Left lung (tissue), 10 donors: ENCODE data around the gene ARFGAP1. TPM values are rescaled to one million over a fixed set of nuclear protein-coding genes. Genes with fewer than 3 reads are reported as not detected.

ENCODE experiments used
- ATAC-seq: fragments of 200-7000 bp; cut with Tn5 transposase; one replicate; pipeline ENCODE4 v1.9.1; 2020; ENCODE audit warnings: moderate library complexity
- DNase-seq, 4 donors: peaks; one replicate each; pipeline ENCODE4 v3.0.0-alpha.2; 2013 to 2020
- H3K27ac ChIP-seq, 2 donors: fragments of 200-600 bp; sonication (generic) in 1 of 2; one replicate each; pipeline versions ENCODE4 v1.5.0 to v1.8.0; 2020 to 2021
- H3K27me3 ChIP-seq, 2 donors: fragments of 200-600 bp; sonication (generic) in 1 of 2; one replicate each; pipeline versions ENCODE4 v1.5.0 to v1.8.0; 2020 to 2021
- H3K36me3 ChIP-seq, 2 donors: fragments of 200-600 bp; sonication (generic) in 1 of 2; one replicate each; pipeline versions ENCODE4 v1.5.0 to v1.8.0; 2020 to 2021
- H3K4me1 ChIP-seq, 2 donors: fragments of 200-600 bp; one replicate each; pipeline ENCODE4 v1.8.0; 2021
- H3K4me3 ChIP-seq, 2 donors: fragments of 200-600 bp; sonication (generic) in 1 of 2; one replicate each; pipeline versions ENCODE4 v1.5.0 to v1.8.0; 2020 to 2021; ENCODE audit warnings: mild to moderate bottlenecking in 1 of 2
- H3K9me3 ChIP-seq, 2 donors: fragments of 200-600 bp; sonication (generic) in 1 of 2; one replicate each; pipeline versions ENCODE4 v1.5.0 to v1.8.0; 2020 to 2021
- intact Hi-C, 2 donors: fragments of 100-400 bp; cut with DNase I; formaldehyde crosslinking; loops; one replicate each; pipeline versions ENCODE4 v1.11.2 to v1.14.2; 2022
- polyA plus RNA-seq, 6 donors: library from polyadenylated mRNA; unstranded; fragments of 120-200 nt; gene quantifications; one replicate each; pipeline ENCODE4 v1.2.1, GENCODE V29; 2013; ENCODE audit not compliant: insufficient read length in 6 of 6
- total RNA-seq, 2 donors: library from RNA; stranded (reverse); fragmentation: NEBNext Ultra II Directional; extraction: Animal tissue kit (Norgen Biotek cat#: 25700); gene quantifications; one replicate each; pipeline ENCODE4 v1.2.1, GENCODE V29; 2021
- TF ChIP-seq, protein P1 (sequence below), 2 donors: fragments of 200-600 bp; sonication (generic) in 1 of 2; IDR thresholded peaks; one replicate each; pipeline versions ENCODE4 v1.5.0 to v1.8.0; 2021; ENCODE audit warnings: antibody characterized with exemption in 2 of 2
- donor health status: DM: no; HTN: yes; CAD: no.
- donor health status: DM: no; HTN: no; CAD: no.

The ARFGAP1 gene
- total and polyA plus RNA-seq, 8 donors, result 53.1 to 87.5 (median 70.2) TPM

DNA sequence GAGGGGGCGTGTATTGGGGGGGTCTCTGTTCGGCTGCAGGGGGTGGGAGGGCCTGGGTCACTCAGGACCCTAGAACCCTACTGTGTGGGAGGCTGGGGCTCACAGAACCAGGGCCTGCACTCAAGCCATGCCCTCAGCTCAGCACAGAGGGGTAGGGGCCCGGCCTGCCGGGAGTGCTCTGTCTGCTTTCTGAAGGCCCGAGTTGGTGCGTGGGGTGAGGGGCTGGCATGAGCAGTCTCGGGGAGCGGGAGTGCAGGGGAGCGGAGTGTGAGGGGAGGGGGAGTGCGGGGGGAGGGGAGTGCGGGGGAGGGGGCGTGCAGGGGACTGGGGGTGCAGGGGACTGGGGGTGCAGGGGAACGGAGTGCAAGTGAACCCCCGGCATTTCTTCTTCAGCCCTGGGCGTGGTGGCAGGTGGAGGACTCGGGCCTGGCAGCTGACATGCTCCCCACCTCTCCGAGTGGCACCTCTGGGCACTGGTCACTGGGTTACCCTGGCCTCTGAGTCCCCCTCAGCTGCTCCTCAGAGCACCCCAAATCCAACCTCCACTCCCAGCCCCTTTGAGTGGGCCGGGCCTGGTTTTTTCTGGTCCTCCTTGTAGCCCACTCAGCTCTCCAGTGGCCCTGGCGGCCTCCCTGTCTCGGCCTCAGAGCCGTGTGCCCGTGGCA, 21.4 kb downstream of the ARFGAP1 start:
- no peak overlapping the region for H3K4me3 ChIP-seq
- intact Hi-C loops, result no loop called here
- DNase-seq (peak in 1 of 4 donors; percentile 55), ATAC-seq (no peak)
- H3K27me3 ChIP-seq, result peaks cover 16 to 72% of the 10 kb centered on the region in 2 donors
- H3K4me1 ChIP-seq, result no peaks in the 10 kb centered on the region
- H3K9me3 ChIP-seq, result no peaks in the 10 kb centered on the region
- TF ChIP-seq, protein P1, sequence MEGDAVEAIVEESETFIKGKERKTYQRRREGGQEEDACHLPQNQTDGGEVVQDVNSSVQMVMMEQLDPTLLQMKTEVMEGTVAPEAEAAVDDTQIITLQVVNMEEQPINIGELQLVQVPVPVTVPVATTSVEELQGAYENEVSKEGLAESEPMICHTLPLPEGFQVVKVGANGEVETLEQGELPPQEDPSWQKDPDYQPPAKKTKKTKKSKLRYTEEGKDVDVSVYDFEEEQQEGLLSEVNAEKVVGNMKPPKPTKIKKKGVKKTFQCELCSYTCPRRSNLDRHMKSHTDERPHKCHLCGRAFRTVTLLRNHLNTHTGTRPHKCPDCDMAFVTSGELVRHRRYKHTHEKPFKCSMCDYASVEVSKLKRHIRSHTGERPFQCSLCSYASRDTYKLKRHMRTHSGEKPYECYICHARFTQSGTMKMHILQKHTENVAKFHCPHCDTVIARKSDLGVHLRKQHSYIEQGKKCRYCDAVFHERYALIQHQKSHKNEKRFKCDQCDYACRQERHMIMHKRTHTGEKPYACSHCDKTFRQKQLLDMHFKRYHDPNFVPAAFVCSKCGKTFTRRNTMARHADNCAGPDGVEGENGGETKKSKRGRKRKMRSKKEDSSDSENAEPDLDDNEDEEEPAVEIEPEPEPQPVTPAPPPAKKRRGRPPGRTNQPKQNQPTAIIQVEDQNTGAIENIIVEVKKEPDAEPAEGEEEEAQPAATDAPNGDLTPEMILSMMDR (IDR thresholded peaks at IDR 0.05), result no peak
- H3K36me3 ChIP-seq, result peaks cover 0 to 10% of the 10 kb centered on the region in 2 donors
- no peak overlapping the region for H3K27ac ChIP-seq

DNA sequence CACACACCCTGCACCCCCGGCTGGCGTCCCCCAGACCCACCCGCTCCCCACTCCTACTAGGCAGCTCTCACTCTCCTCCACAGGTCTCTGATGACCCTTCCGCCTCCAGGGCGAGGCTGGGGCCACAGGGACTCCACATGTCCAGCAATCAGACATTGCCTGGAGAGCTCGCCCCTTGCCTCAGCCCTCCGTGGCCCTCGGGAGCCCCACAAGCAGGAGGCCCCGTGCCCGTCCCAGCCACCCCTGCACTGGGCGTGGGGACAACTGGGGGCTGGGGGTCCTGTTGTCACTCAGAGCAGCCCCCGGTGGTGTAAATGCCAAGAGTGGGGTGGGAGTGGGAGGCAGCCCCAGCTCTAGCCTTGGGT, 21.9 kb downstream of the ARFGAP1 start:
- TF ChIP-seq, protein P1 (IDR thresholded peaks at IDR 0.05), result no peak
- Histone ChIP-seq H3K36me3 (peaks cover 0 to 5% of the 10 kb centered on the region in 2 donors), H3K27ac (no peak overlapping the region), H3K4me3 (no peak overlapping the region), H3K9me3 (no peaks in the 10 kb centered on the region), H3K27me3 (peaks cover 16 to 77% of the 10 kb centered on the region in 2 donors), H3K4me1 (no peaks in the 10 kb centered on the region)
- no peak for ATAC-seq
- intact Hi-C loops, result no loop called here
- DNase-seq, result peak in 1 of 4 donors; percentile 70

DNA sequence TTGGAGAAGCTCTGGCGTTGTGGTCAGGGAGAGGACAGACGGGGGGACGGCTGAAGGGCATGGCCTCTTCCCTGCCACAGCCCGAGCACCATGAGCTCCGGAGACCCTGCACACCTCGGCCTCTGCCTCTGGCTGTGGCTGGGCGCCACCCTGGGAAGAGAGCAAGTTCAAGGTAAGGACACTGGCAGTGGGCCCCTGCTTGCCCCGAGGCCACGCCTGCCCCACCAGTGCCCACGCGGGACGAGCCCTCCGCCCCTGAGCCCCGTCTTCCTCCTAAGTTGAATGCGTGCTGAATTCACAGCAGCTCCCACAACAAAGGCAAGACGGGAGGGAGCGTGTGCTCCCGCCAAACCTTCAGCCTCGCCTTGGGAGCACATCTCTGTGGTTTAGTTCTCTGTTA, 22.4 kb downstream of the ARFGAP1 start:
- intact Hi-C loops, result no loop called here
- ATAC-seq, result no peak
- Histone ChIP-seq H3K27ac (no peak overlapping the region), H3K4me3 (no peak overlapping the region), H3K27me3 (peaks cover 16 to 82% of the 10 kb centered on the region in 2 donors), H3K36me3 (peaks cover 0 to under 1% of the 10 kb centered on the region in 2 donors), H3K4me1 (no peaks in the 10 kb centered on the region), H3K9me3 (no peaks in the 10 kb centered on the region)
- TF ChIP-seq, protein P1 (IDR thresholded peaks at IDR 0.05), result no peak
- DNase-seq, result peak in 1 of 4 donors; percentile 58

DNA sequence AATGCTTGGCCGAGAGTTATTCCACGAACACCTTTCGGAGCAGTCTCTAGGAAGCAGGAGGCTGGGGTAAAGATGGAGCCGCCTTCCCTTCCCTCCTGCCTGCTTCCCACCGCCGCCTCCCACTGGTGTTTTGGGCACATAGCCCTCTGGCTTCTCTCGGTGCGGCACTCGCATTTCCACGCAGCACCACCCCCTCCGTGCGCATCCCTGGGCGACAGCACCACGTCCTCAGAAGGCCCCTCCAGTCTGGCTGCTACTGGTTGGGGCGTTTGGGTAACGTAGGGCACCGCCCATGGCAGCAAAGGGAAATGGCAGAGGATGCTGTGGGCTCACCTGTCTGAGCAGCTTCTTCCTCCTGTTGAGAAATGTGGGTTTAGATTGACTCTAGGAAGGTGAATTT, 22.8 kb downstream of the ARFGAP1 start:
- ATAC-seq (no peak), DNase-seq (peak in 1 of 4 donors; percentile 65)
- no peaks in the 10 kb centered on the region for H3K9me3 ChIP-seq
- H3K36me3 ChIP-seq, result no peaks in the 10 kb centered on the region
- no peaks in the 10 kb centered on the region for H3K4me1 ChIP-seq
- TF ChIP-seq, protein P1 (IDR thresholded peaks at IDR 0.05), result no peak
- peaks cover 16 to 86% of the 10 kb centered on the region in 2 donors for H3K27me3 ChIP-seq
- H3K4me3 ChIP-seq, result no peak overlapping the region
- H3K27ac ChIP-seq, result no peak overlapping the region
- intact Hi-C loops, result no loop called here

DNA sequence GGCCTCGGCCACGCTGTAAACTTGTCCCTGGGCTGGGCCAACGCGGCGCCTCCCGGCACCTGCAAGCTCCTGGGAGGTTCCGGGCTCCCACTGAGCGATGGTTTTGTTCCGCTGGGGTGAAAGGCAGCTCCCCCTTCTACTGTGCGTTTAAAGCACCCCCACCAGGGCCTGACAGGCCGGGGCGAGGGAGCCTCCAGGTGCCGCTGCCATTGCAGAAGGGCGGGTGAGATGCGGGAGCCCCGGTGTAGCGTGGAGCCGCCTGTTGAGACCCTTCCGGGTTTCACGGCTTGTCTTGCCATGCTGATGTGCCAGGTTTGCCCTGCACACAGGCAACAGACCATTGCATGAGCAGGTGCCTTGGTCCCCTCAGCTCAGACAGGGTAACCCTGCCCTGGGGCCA, 23.2 kb downstream of the ARFGAP1 start:
- DNase-seq (peak in 1 of 4 donors; percentile 67), ATAC-seq (no peak)
- intact Hi-C loops, result no loop called here

More for the DNA sequence above, 23.2 kb downstream of the ARFGAP1 start:
- H3K9me3 ChIP-seq, result no peaks in the 10 kb centered on the region
- H3K27ac ChIP-seq, result no peak overlapping the region
- TF ChIP-seq, protein P1 (IDR thresholded peaks at IDR 0.05), result no peak
- H3K27me3 ChIP-seq, result peaks cover 16 to 90% of the 10 kb centered on the region in 2 donors
- no peaks in the 10 kb centered on the region for H3K36me3 ChIP-seq
- H3K4me1 ChIP-seq, result no peaks in the 10 kb centered on the region
- H3K4me3 ChIP-seq, result no peak overlapping the region
